ENCODE measurements around the gene XAF1.

The XAF1 gene

GRCh38 chr17:6711681-6712057 is 44.2 kb upstream of the XAF1 start:
- ATAC-seq: no peak
- no peak for TF ChIP-seq TOX (CRISPR knock-in tag; IDR thresholded peaks at IDR 0.05; ENCODE audit: borderline replicate concordance)
- TF ChIP-seq ARNTL (CRISPR knock-in tag; IDR thresholded peaks at IDR 0.05; ENCODE audit: borderline replicate concordance, low read depth): no peak
- no peak for TF ChIP-seq ZFP3 (CRISPR knock-in tag; IDR thresholded peaks at IDR 0.05)
- TF ChIP-seq CSDC2 (CRISPR knock-in tag; IDR thresholded peaks at IDR 0.05): no peak
- no peak for TF ChIP-seq ZNF70 (CRISPR knock-in tag; IDR thresholded peaks at IDR 0.05)
- no peak for TF ChIP-seq BACH2 (CRISPR knock-in tag; IDR thresholded peaks at IDR 0.05; ENCODE audit: borderline replicate concordance)
- no peak for TF ChIP-seq PATZ1 (CRISPR knock-in tag; IDR thresholded peaks at IDR 0.05; ENCODE audit: borderline replicate concordance)
- TF ChIP-seq ISL1 (CRISPR knock-in tag; IDR thresholded peaks at IDR 0.05): no peak
- TF ChIP-seq OSR1 (CRISPR knock-in tag; IDR thresholded peaks at IDR 0.05): no peak
- TF ChIP-seq SNAI2 (CRISPR knock-in tag; IDR thresholded peaks at IDR 0.05): no peak
- no peak for TF ChIP-seq ZNF8 (CRISPR knock-in tag; IDR thresholded peaks at IDR 0.05)
- TF ChIP-seq TSHZ2 (CRISPR knock-in tag; IDR thresholded peaks at IDR 0.05): no peak
- TF ChIP-seq GLIS3 (CRISPR knock-in tag; IDR thresholded peaks at IDR 0.05): no peak
- TF ChIP-seq ZFP30 (CRISPR knock-in tag; IDR thresholded peaks at IDR 0.05): no peak
- TF ChIP-seq POU6F1 (CRISPR knock-in tag; IDR thresholded peaks at IDR 0.05; ENCODE audit: borderline replicate concordance, low read depth): no peak
- no peak for TF ChIP-seq CREB5 (CRISPR knock-in tag; IDR thresholded peaks at IDR 0.05; ENCODE audit: low read depth)
- TF ChIP-seq CSRNP3 (CRISPR knock-in tag; IDR thresholded peaks at IDR 0.05): no peak

- ATAC-seq: peak; percentile 24; the same call in 2 of the 3 replicates
- TF ChIP-seq OSR1 (CRISPR knock-in tag; IDR thresholded peaks at IDR 0.05) (no peak), ESRRG (CRISPR knock-in tag; IDR thresholded peaks at IDR 0.05) (no peak), POU6F1 (CRISPR knock-in tag; IDR thresholded peaks at IDR 0.05; ENCODE audit: borderline replicate concordance, low read depth) (no peak), PPARA (CRISPR knock-in tag; IDR thresholded peaks at IDR 0.05; ENCODE audit: borderline replicate concordance) (no peak), PATZ1 (CRISPR knock-in tag; IDR thresholded peaks at IDR 0.05; ENCODE audit: borderline replicate concordance) (no peak), ZC3H10 (CRISPR knock-in tag; IDR thresholded peaks at IDR 0.05) (no peak), GLIS3 (CRISPR knock-in tag; IDR thresholded peaks at IDR 0.05) (no peak), CREB5 (CRISPR knock-in tag; IDR thresholded peaks at IDR 0.05; ENCODE audit: low read depth) (no peak), CSDC2 (CRISPR knock-in tag; IDR thresholded peaks at IDR 0.05) (no peak), CSRNP3 (CRISPR knock-in tag; IDR thresholded peaks at IDR 0.05) (no peak), TOX (CRISPR knock-in tag; IDR thresholded peaks at IDR 0.05; ENCODE audit: borderline replicate concordance) (no peak), ARNTL (CRISPR knock-in tag; IDR thresholded peaks at IDR 0.05; ENCODE audit: borderline replicate concordance, low read depth) (no peak), ISL1 (CRISPR knock-in tag; IDR thresholded peaks at IDR 0.05) (no peak)
These were observed 43.6 kb upstream of the XAF1 start for GRCh38 chr17:6712058-6712853.
